HepG2 (cell line): Measurements from ENCODE around the gene MIX23. TPM values are rescaled to one million over a fixed set of nuclear protein-coding genes. Genes with fewer than 3 reads are reported as not detected.
A peak's percentile ranks its signal among the peaks of the same experiment; 100 is the strongest.

ENCODE experiments used
- ADNP ChIP-seq: sonication (generic); formaldehyde crosslinking; IDR thresholded peaks from 2 replicates; pipeline ENCODE4 v1.4.0; 2020; ENCODE audit warnings: missing genetic modification reagents
- CBX5 ChIP-seq: sonication (generic); formaldehyde crosslinking; IDR thresholded peaks from 2 replicates; pipeline ENCODE4 v1.4.0; 2020; ENCODE audit warnings: missing genetic modification reagents, borderline replicate concordance
- EZH2 ChIP-seq: conservative IDR thresholded peaks from 2 replicates; pipeline ENCODE4 v1.6.1; 2012; ENCODE audit warnings: mild to moderate bottlenecking, low read depth, low read length, moderate library complexity
- HMG20A ChIP-seq: IDR thresholded peaks from 2 replicates; pipeline ENCODE4 v1.6.1; 2016; ENCODE audit warnings: borderline replicate concordance
- HOMEZ ChIP-seq: IDR thresholded peaks from 2 replicates; pipeline ENCODE4 v1.6.1; 2016; ENCODE audit warnings: low read depth
- IRF1 ChIP-seq: sonication (generic); formaldehyde crosslinking; IDR thresholded peaks from 2 replicates; pipeline ENCODE4 v1.4.0; 2020; ENCODE audit warnings: low read depth, mild to moderate bottlenecking, missing genetic modification reagents
- MAF1 ChIP-seq: sonication (generic); formaldehyde crosslinking; IDR thresholded peaks from 2 replicates; pipeline ENCODE4 v1.5.0; 2020; ENCODE audit warnings: missing genetic modification reagents, borderline replicate concordance
- MEF2D ChIP-seq: sonication (generic); formaldehyde crosslinking; IDR thresholded peaks from 2 replicates; pipeline ENCODE4 v1.5.1; 2020; ENCODE audit warnings: mild to moderate bottlenecking, missing genetic modification reagents
- PHF21A ChIP-seq: sonication (generic); formaldehyde crosslinking; IDR thresholded peaks from 2 replicates; pipeline ENCODE4 v1.5.0; 2020; ENCODE audit warnings: mild to moderate bottlenecking, missing genetic modification reagents
- PHF8 ChIP-seq: sonication (generic); formaldehyde crosslinking; IDR thresholded peaks from 2 replicates; pipeline ENCODE4 v1.5.0; 2020; ENCODE audit warnings: missing genetic modification reagents
- RFX5 ChIP-seq: IDR thresholded peaks from 2 replicates; pipeline ENCODE4 v1.6.1; 2011; ENCODE audit warnings: low read depth, low read length, improper control_type of control experiment
- RXRA ChIP-seq: sonication (generic); formaldehyde crosslinking; IDR thresholded peaks from 2 replicates; pipeline ENCODE4 v1.5.1; 2020; ENCODE audit warnings: missing genetic modification reagents
- SP140L ChIP-seq: sonication (generic); formaldehyde crosslinking; IDR thresholded peaks from 2 replicates; pipeline ENCODE4 v1.4.0; 2020; ENCODE audit warnings: missing genetic modification reagents, borderline replicate concordance
- TGIF2 ChIP-seq: IDR thresholded peaks from 2 replicates; pipeline ENCODE4 v1.6.1; 2016; ENCODE audit warnings: control low read depth, missing compliant biosample characterization
- ZBTB34 ChIP-seq: sonication (generic); formaldehyde crosslinking; IDR thresholded peaks from 2 replicates; pipeline ENCODE4 v1.8.0; 2022; ENCODE audit warnings: mild to moderate bottlenecking, missing genetic modification reagents
- ZC3H13 ChIP-seq: sonication (generic); formaldehyde crosslinking; IDR thresholded peaks from 2 replicates; pipeline ENCODE4 v1.8.1; 2023; ENCODE audit warnings: mild to moderate bottlenecking, missing genetic modification reagents, moderate library complexity
- ZKSCAN1 ChIP-seq: fragments of 150-350 bp; IDR thresholded peaks from 2 replicates; pipeline ENCODE4 v1.6.1; 2014; ENCODE audit warnings: low read length
- ZNF362 ChIP-seq: sonication (generic); formaldehyde crosslinking; IDR thresholded peaks from 2 replicates; pipeline ENCODE4 v1.4.0; 2020; ENCODE audit warnings: missing genetic modification reagents, mild to moderate bottlenecking, borderline replicate concordance
- ZNF691 ChIP-seq: sonication (generic); formaldehyde crosslinking; IDR thresholded peaks from 2 replicates; pipeline ENCODE4 v1.4.0; 2020; ENCODE audit warnings: missing genetic modification reagents, low read depth, mild to moderate bottlenecking, borderline replicate concordance
- ZNF709 ChIP-seq: sonication (generic); formaldehyde crosslinking; IDR thresholded peaks from 2 replicates; pipeline ENCODE4 v1.5.0; 2020; ENCODE audit warnings: mild to moderate bottlenecking, missing genetic modification reagents
- ZNF746 ChIP-seq: sonication (generic); formaldehyde crosslinking; IDR thresholded peaks from 2 replicates; pipeline ENCODE4 v1.8.0; 2022; ENCODE audit warnings: mild to moderate bottlenecking, missing genetic modification reagents
- ZSCAN29 ChIP-seq: sonication (generic); formaldehyde crosslinking; conservative IDR thresholded peaks from 2 replicates; pipeline ENCODE4 v1.4.0; 2020; ENCODE audit warnings: mild to moderate bottlenecking, missing genetic modification reagents
- polyA plus RNA-seq, 8 experiments: library from polyadenylated mRNA; depleted of rRNA in 3 of 8; stranded (reverse) in 7 of 8; unstranded in 1 of 8; fragments of >200 nt; fragmentation: Illumina TruSeq in 4 of 8; extraction: Trizol in 4 of 8; gene quantifications; 2 replicates each; pipeline versions ENCODE4 v1.2.1 to v1.2.3, GENCODE V29; 2011 to 2016; ENCODE audit warnings: low read depth in 4 of 8, missing spikeins in 1 of 8, mixed read lengths in 1 of 8; ENCODE audit not compliant: insufficient read depth in 1 of 8
- total RNA-seq, 5 experiments: library from RNA; depleted of rRNA; stranded (reverse); fragments of >200 nt; fragmentation: Illumina TruSeq; extraction: Trizol; gene quantifications; 2 replicates each; pipeline ENCODE4 v1.2.3, GENCODE V29; 2016; ENCODE audit warnings: low read depth in 1 of 5

Gene MIX23
- total and polyA plus RNA-seq, 2 of the 13 experiments (the other 11 are each of a cell fraction or from before 2014, with no cell fraction given) = 20.0 to 152 TPM

- TF ChIP-seq SP140L (CRISPR knock-in tag) = 0 out of 2 replicates have a peak, but pooled peaks have one; percentile 18
- 0 out of 2 replicates have a peak, but pooled peaks have one; percentile 13 for TF ChIP-seq ZKSCAN1
- TF ChIP-seq TGIF2 (CRISPR knock-in tag) = no peak
- no peak for TF ChIP-seq EZH2
- TF ChIP-seq RFX5 = peak; percentile 45; the same call in 1 of the 2 replicates
- peak; percentile 78 for TF ChIP-seq PHF8 (CRISPR knock-in tag)
- 0 out of 2 replicates have a peak, but pooled peaks have one; percentile 68 for TF ChIP-seq IRF1 (CRISPR knock-in tag)
- TF ChIP-seq CBX5 (CRISPR knock-in tag) = peak; percentile 95; the same call in 1 of the 2 replicates
- TF ChIP-seq ADNP = no peak
- peak; percentile 88; the same call in 1 of the 2 replicates for TF ChIP-seq ZNF691 (CRISPR knock-in tag)
- TF ChIP-seq ZNF709 = peak; percentile 74; the same call in 1 of the 2 replicates
- peak; percentile 83; the same call in 1 of the 2 replicates for TF ChIP-seq ZSCAN29 (CRISPR knock-in tag)
- TF ChIP-seq MEF2D (CRISPR knock-in tag) = peak; percentile 61; the same call in 1 of the 2 replicates
- peak; percentile 60; the same call in 1 of the 2 replicates for TF ChIP-seq HMG20A
- peak; percentile 90 for TF ChIP-seq HOMEZ (CRISPR knock-in tag)
- peak; percentile 84 for TF ChIP-seq ZBTB34 (CRISPR knock-in tag)
- TF ChIP-seq RXRA = peak; percentile 78
- peak; percentile 60; the same call in 1 of the 2 replicates for TF ChIP-seq ZNF362 (CRISPR knock-in tag)
- 0 out of 2 replicates have a peak, but pooled peaks have one; percentile 63 for TF ChIP-seq ZNF746 (CRISPR knock-in tag)
- 0 out of 2 replicates have a peak, but pooled peaks have one; percentile 65 for TF ChIP-seq PHF21A
- peak; percentile 56; the same call in 1 of the 2 replicates for TF ChIP-seq ZC3H13 (CRISPR knock-in tag)
- TF ChIP-seq MAF1 (CRISPR knock-in tag) = 0 out of 2 replicates have a peak, but pooled peaks have one; percentile 89
These were observed 1.0 kb upstream of the MIX23 start, which contains the start of gene FAM162A (continued) for GRCh38 chr3:122383771-122384697.
